Measurements from ENCODE around the gene RAB25. TPM values are rescaled to one million over a fixed set of nuclear protein-coding genes. Genes with fewer than 3 reads are reported as not detected.

Gene RAB25
- total and polyA plus RNA-seq, 2 of the 13 experiments (the other 11 are each of a cell fraction or from before 2014, with no cell fraction given): 0.20 to 0.22 TPM

- ATAC-seq (no peak), FAIRE-seq (no peak), DNase-seq (ENCODE audit: low spot score) (no peak)
- Histone ChIP-seq H2AFZ (ENCODE audit: low read length) (no peak overlapping the region), H3K4me1 (ENCODE audit: insufficient read depth, low read length) (peaks cover 97% of the 10 kb centered on the region), H3K36me3 (replicated peaks in 1 of 2; ENCODE audit: control insufficient read depth in 1 of 2, insufficient read depth in 2 of 2, low read length in 2 of 2) (no peaks in the 10 kb centered on the region), H3K4me2 (ENCODE audit: low read depth, low read length) (no peak overlapping the region), H3K9ac (ENCODE audit: insufficient read depth, low read depth, low read length) (no peak overlapping the region), H3K27me3 (ENCODE audit: control insufficient read depth in 1 of 2, insufficient read depth in 2 of 2, low read length in 2 of 2) (no peaks in the 10 kb centered on the region), H3K4me3 (replicated peaks in 1 of 3; ENCODE audit: insufficient read depth in 1 of 3, low read depth in 2 of 3, low read length in 3 of 3) (no peak overlapping the region), H3K79me2 (ENCODE audit: insufficient read depth, low read length) (no peaks in the 10 kb centered on the region), H3K27ac (ENCODE audit: extremely low read length, insufficient read depth, low read length) (no peak overlapping the region), H3K9me3 (ENCODE audit: low read length) (no peaks in the 10 kb centered on the region), H4K20me1 (ENCODE audit: insufficient read depth, low read length) (no peaks in the 10 kb centered on the region)
- WGBS (ENCODE audit: low lambda C conversion rate): 67% methylated on average over 4 of the region's 4 CpGs
- in situ Hi-C loops (cut with HindIII; ENCODE audit: extremely low pct_ligation_motif_present, low pct_unique_long_range_greater_than_20kb): no loop called here
- intact Hi-C loops (cut with micrococcal nuclease; ENCODE audit: unreplicated experiment): no loop called here
- ChIA-PET CTCF (ENCODE audit: low intra/inter-chr PET ratio, low total read pairs) (no interaction called here), POLR2A (interaction anchor here (1.1 to 11.0 kb wide), 4 partner anchors 14 to 28 kb away, joined by 4 to 113 read pairs (median 12); partner anchors contain the start of gene LMNA)
- no peak for TF ChIP-seq ZNF260 (CRISPR knock-in tag; IDR thresholded peaks at IDR 0.05; ENCODE audit: borderline replicate concordance, low read depth)
- TF ChIP-seq TGIF2 (CRISPR knock-in tag; IDR thresholded peaks at IDR 0.05): no peak
- TF ChIP-seq ZNF468 (CRISPR knock-in tag; IDR thresholded peaks at IDR 0.05): no peak
- TF ChIP-seq CREB3 (CRISPR knock-in tag; IDR thresholded peaks at IDR 0.05): no peak
- no peak for TF ChIP-seq NR2C2 (CRISPR knock-in tag; IDR thresholded peaks at IDR 0.05; ENCODE audit: borderline replicate concordance)
- no peak for TF ChIP-seq PBX3 (CRISPR knock-in tag; IDR thresholded peaks at IDR 0.05; ENCODE audit: borderline replicate concordance)
- TF ChIP-seq HNF4G (IDR thresholded peaks at IDR 0.05; ENCODE audit: borderline replicate concordance, low read depth, low read length): no peak
- TF ChIP-seq HNF4G (CRISPR knock-in tag; IDR thresholded peaks at IDR 0.05; ENCODE audit: borderline replicate concordance, low read depth): no peak
- no peak for TF ChIP-seq ARID2 (CRISPR knock-in tag; IDR thresholded peaks at IDR 0.05; ENCODE audit: borderline replicate concordance)
- no peak for TF ChIP-seq ZNF136 (CRISPR knock-in tag; IDR thresholded peaks at IDR 0.05; ENCODE audit: low read depth)
- TF ChIP-seq ZSCAN5A (CRISPR knock-in tag; IDR thresholded peaks at IDR 0.05; ENCODE audit: borderline replicate concordance): no peak
- no TSS peak for BruUV-seq (replicated peaks)
Observed at GRCh38 chr1:156100205-156100995, 39.4 kb downstream of the RAB25 start.
